Measurements from ENCODE around the gene ICA1L.

ICA1L gene

DNA sequence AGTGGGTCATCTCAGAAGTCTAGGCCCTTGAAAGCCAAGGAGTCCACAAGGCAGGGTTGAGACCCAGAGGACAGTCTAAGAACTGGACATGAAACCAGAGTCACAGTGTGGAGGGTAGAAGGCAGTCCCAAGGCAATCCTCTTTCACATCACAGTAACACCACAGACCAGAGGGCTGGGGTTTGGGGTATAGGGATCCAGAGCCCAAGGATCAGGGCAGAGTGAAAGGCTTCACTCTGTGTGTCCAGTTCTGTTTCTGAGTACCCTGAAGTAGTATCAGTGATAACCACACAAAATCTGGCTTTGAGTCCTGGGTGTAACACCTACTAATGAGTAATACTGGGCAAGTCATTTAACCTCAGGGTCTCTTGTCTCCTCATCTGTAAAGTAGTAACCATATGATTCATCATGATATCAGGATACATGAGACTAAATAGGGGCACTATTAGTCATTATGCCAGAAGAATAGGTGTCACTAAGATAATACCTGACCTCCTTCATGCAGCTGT lies 91.0 kb downstream of the ICA1L start:
- DNase-seq = no peak

DNA sequence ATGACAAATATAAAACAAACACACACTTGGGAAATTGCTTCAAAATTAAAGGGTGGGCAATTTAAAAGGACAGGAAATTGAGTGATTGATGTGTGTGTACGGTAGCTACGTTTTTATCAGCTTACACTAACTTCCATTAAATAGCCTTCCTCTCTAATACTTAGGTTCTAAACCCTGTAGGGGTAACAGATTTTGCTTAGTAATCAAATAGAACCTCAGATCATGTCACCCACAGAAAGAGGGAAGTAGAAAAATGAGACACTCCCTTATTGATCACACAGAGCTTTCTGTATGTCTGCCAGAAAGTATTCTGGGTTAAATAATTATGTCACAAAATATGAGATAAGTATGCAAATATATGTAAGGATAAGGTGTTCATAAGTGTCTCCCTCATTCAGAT lies 93.3 kb downstream of the ICA1L start:
- no peak for DNase-seq

DNA sequence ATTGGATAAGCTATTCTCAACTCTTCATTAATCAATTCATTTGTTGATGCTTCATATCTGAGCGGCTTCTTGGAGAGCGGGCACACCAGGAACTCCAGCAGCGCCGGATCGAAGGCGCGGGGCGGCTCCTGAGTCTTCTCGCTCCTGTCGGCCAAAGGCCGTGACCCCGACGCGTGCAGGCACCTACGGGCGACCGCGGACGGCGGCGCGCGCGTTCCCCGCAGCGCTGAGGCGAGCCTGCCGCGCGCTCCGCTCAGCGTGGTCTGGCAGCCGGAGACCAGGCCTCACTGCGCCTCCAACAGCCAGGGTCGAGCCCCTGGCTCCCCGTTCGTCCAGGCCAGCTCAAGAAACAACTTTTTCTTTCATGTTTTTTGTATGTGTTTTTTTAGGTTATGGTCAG lies 97.5 kb downstream of the ICA1L start:
- no peak for DNase-seq

DNA sequence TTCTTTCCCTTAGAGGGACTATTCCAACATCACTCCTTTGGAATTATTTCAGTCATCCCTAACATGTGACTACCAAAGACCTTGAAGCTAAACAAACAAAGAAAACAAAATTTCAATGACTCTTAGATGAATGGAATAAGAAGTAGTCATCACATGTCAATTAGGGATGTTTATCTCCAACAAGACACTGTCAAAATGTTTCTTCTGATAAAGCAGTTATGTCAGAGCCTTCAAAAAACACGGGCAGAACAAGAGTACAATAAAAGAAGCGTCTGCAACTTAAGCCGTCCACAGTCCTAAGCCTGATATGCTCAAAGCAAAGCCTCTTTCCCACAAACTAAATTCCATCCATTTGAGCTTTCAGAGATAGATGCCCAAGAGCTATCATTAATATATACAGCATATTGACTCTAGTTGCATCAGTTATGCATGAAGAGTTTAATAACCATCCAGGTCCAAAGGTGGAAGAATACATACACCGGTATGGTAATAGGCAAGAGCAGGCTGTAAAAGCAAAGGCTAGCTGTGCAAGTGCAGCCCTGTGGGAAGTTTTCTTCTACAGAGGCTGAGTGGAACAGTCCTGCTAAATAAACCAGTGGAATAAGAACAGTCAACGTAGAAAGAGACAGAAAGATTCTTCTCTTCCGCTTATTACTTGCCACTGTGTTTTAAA lies 98.1 kb downstream of the ICA1L start:
- no peak for DNase-seq

DNA sequence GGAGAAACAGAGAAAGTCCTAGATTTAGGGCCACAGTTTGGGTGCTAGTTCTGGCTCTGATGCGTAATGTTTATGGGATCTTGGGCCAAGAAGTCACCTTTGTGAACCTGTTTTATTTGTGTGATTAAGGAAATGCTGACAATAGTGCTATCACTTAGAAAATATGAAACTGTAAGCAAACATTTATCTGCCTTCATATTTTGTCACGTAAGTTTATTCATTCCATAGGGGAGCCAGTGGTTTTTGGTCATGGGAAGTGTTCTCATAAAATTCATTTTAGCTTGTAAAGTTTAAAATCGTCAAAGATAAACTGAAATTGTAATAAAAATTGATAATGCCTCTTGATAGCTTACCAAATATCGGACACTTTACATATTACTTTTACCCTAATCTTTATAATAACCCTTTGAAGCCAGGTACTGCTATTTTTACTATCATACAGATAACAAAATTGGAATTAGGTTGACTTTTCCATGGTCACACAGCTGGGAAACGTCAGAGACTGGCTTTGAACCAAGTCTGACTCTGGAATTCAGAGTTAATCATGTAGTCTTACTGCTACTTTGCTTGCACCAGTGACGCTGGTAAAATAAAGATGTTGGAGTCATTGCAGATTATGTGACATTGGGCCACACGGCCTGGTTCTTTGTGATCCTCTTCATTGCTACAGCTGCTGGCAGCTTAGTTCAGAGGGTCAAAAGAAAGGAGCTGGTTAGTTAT lies 99.7 kb downstream of the ICA1L start:
- DNase-seq = no peak

DNA sequence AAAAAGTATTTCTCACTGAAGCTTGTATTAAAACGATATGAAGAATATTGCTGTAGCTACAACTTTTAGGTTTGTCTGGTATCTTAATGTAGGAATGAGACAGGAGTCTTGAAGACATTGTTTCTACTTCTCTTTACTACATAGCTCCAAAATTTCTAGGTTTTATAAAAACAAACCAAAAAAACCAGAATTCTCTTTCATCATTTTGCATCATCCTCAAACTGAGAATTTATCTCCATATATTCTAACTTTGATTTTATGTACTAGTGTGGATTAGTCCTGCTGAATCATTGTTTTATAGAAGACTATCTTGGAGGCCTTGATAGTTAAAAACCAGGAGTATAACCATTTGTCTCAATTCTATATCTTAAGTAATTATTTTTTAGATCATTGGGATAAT lies 100.2 kb downstream of the ICA1L start:
- no peak for DNase-seq

DNA sequence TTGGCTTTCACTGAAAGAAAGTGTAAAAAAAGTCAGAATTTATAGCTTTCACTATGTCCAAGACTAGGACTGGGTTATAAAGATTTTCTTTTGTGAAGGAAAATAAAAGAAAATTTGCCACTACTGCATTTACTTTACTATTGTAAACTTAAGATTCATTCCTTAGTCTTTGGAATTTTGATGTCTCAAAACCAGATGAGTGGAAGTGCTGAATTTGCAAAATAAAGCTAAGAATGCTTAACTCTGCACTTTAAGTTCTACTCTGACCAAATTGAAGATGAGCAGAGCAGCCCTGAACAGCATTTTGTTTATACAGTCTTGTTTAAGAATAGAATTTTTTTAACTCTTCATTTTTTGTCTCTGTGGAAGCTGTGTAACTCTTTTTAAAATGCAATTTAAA lies 102.4 kb downstream of the ICA1L start:
- no peak for DNase-seq

DNA sequence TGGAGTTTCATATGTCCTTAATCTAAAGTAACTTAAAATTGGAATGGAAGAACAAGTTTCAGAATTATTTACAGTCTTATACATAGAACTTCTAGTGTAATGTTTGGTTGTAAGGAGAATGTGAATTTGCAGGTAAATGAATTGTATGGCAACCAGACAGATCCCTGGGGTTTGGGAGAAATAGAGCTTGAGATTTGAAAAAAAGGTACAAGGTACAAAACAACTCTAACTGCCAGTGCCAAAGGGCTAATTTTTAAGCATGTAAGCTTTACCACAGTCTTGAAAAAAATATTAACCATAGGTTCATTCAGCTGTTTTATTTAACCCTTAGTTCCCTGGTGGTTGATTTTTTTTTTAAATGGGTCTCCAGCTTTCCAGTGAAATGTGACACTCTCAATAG lies 103.3 kb downstream of the ICA1L start:
- DNase-seq = no peak

DNA sequence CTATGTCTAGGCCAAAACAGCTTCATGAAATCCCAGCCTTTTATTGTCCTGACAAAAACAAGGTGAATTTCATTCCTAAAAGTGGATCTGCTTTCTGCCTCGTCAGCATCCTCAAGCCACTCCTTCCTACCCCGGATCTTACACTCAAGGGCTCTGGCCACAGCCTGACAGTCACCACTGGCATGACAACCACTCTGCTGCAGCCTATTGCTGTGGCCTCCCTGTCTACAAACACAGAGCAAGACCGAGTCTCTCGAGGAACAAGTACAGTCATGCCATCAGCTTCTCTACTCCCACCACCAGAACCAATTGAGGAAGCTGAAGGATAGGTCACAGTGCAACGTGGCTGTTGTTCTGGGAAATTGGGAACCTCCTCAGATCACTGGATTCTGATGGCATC lies 106.1 kb downstream of the ICA1L start:
- DNase-seq = no peak

DNA sequence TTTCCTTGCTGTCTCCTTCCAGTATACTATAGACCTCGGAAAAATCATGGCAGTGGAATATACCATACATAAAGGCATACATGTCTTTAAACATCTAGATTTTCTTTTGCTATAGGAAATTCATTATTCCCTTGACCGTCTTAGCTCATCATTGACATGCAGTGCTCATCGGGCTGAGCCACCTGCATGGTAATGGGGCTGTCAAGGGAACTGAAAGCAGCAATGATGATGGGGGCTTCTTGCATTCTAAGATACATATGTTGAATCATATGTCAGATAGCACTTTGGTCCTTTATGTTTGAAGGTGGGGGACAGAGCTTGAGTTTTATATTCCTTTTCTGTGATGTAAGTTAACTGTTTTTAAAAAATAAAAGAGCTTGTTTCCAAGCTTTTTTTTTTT lies 106.6 kb downstream of the ICA1L start:
- DNase-seq = no peak

DNA sequence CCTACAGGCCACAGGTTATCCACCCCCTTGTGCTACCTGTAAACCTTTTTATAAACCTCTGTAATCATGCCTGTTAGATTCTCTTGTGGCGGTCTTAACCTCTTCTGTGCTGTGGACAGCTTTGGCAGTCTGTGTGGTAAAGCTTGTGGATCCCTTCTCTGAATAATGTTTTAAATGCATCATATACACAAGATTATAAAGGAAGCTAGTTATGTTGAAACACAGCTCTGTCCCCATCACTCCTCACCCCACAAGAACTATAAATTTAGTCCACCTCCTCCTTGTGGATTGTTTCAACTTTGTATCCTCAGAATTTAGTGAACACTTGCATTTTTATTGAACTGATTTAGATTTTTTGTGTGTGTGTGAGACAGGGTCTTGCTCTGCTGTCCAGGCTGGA lies 107.7 kb downstream of the ICA1L start:
- no peak for DNase-seq

DNA sequence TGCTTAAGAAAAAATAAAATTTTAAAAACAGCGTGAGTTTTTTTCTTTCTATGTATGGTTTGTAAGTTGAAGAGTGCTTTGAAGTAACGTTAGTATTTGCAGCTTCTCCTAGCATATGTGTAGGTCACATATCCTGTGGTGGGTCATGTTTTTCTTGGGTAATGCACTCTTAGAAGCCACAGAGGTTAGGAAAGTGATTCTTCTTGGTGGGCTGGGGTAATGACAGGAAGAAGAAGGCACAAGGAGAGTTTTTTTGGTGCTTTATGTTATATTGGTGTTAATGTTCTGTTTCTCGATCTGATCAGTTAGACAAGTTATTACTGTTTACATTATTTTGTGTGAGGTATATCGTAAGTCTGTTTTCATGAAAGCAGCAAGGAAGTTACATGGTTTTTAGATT lies 109.0 kb downstream of the ICA1L start:
- no peak for DNase-seq

DNA sequence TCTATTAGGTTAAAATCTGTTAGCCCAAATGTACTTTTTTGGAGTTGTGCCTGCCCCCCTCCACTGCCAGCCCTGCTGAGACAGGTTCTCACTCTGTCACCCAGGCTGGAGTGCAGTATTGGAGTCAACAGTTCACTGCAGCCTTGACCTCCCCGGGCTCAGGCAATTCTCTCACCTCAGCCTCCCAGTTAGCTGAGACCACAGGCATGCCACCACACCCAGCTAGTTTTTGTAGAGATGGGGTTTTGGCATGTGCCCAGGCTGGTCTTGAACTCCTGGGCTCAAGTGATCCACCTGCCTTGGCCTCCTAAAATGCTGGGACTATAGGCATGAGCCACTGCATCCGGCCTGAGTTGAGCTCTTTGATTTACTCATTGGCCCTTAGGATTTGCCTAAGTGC lies 110.7 kb downstream of the ICA1L start:
- DNase-seq = no peak

DNA sequence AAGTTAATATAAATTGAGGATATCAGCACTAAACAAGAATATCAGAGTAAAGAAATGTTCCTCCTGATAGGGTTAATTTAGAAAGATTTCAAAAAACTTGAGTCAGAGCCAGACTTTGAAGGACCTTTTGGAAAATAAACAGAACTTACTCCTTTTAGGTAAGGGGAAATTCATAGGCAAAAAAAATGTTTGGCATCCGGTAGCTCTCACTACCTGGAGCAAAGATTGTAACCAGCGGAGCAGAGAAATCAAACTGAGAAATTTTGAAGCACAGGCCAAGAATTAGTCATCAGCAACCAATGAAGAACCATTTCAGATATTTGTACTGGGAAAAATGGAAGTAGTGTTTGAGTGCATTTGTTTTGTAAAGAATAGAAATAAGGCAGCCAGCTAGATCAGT lies 113.0 kb downstream of the ICA1L start:
- DNase-seq = no peak

DNA sequence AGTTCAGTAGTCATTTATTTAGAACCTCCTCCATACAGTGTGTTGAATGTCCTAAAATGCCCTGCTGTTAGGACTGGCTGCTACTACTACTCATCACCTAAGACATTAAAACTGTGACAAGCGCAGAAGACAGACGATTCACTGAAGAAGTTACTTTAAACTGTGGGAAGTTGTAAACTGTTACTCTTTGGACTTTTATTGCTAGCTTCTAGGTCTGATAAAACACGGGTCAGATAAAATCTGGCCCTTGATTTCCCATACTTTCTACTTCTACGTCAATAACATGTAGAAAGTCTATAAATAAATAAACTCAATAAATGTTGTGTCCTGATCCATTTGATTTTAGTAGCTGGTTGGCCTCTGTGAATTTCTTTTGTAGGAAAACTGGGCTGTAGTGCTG lies 113.4 kb downstream of the ICA1L start:
- DNase-seq = no peak

DNA sequence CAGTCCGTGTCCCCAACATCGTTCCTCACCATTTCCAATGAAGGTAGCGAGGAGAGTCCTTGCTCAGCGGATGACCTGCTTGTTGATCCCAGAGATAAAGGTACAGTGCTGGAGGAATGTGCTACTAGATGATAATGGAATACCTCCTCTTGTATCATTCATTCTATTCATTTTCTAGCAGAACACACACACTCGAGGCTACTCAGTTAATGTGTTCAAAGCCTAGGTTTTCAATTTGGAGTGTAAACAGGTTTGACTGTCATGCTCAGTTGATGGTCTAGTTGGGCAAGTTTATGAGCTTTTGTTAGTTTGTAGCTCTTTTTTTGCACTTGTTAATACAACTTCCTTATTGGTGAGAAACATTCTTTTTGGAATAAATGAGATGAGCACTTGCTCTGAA lies 114.2 kb downstream of the ICA1L start:
- DNase-seq = no peak

DNA sequence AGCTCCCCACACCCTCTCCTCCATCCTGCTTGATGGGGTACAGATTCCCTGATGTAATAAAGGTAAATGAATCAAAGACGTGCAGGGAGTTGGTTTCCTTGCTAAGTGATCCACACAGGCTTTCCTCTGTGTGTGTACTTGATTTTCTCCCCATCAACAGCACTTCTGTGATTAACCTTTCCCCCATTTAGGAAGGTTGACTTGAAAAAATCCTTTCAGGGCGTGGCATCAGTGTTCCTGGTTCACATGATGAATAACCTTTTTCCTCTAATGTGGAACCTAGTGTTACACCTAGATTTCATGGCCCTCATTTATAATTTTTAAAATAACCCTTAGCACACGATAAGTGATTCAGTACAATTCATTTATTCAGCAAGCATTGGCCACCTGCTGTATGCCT lies 115.0 kb downstream of the ICA1L start:
- no peak for DNase-seq

DNA sequence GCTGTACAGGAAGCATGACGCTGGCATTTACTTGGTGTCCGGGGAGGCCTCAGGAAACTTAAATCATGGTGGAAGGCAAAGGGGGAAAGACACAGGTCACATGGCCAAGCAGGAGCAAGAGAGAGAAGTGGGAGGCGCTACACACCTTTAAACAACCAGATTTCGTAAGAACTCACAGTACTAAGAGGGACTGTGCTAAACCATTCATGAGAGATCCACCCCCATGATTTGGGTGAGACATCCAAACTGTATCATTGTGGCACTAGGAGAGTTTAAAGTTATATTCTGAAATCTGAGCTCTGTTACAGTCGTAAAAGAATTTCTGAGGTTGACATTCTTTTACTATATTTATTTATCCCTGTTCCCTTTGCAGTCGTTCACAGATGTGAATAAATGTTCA lies 116.6 kb downstream of the ICA1L start:
- no peak for DNase-seq

DNA sequence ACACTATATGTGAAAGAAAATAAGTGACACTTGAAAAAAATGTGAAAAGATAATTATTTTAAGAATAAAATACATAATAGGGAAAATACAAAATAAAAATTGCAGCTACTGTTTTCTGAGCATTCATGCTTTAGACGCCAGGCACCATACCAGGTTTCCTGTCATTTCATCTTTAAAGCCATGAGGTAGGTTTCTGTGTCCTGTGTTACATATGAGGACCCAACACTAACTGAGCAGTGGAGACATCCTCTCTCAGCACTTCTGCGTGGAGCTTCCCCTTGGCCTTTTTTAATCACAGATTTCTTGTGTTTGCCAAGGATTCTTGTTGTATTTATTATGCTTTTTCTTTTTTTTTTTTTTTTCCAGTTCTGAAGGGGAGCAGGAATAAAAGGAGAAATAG lies 119.5 kb downstream of the ICA1L start:
- DNase-seq = no peak

DNA sequence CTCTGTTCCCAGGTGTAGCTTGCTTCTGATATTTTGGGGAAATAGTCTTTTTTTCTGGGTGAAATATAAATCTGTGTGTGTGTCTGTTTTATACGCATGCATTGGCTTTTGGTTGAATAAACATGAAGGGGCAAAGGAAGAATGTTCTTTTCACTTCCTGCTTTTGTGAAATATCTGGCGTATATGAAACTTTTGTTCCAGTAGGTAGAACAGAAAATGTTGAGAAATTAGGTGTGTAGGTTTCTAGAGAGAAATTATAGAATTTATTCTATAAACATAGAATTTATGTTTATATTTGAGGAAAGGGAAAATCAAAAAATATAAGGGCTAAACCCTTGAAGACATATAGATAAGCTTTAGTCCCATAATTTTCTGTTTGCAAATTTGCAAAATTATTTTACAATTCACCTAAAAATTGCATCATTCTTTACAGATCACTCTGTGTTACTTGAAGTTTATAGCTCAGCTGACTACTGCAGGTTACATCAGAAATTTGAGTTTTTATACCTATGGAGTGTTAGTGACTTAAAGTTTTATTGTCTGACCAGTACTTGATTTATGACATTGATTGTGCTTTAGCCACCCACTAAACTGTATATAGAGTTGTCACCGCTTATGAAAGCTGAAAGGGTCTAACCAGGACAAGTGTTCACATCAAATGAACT lies 120.7 kb downstream of the ICA1L start:
- DNase-seq = no peak

DNA sequence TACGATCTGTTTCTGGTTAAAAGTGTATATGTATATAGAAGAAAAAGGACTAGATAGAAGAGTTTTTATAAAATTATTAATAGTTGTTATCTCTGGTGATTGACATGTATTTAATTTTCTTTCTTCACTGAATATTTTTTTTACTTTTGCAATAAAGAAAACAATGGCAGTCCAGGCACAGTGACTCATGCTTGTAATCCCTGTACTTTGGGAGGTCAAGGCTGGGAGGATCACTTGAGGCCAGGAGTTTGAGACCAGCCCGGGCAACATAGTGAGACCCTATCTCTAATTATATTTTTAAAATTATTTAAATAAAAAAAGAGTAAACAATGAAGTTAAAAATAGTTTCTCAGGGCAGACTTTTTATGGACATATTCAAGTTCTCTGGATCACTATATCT lies 122.1 kb downstream of the ICA1L start:
- DNase-seq = no peak

DNA sequence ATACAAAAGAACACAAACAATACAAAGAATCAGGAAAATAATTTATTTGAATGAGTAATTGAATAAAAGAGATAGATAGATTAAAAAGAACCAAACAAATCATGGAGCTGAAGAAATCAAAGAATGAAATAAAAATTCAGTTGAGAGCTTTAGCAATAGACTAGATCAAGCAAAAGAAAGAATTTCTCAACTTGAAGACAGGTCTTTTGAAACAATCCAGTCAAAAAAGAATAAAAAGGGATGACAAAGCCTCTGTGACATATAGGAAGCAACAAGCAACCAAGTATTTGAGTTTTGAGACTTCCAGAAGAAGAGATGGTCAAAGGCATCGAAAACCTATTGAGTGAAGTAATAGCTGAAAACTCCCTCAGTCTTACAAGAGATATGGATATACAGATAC lies 128.0 kb downstream of the ICA1L start:
- DNase-seq = no peak

DNA sequence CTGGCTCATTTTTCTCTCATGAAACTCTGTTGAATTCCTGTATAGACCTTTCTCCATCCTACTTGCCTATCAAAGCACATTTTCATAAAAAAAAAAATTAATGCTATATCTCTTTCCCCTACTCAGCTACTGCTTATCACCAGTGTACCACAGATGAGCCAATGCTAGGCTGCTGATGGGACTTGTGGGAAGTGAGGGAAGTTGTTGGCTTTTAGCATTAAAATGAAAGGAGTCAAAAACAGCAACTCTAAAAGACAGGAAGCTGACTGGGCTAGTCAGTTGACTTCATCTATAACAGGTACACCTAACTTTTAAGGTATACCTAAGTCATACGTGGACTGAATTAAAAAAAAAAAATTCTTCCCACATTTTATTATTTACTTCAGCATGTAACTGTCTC lies 134.7 kb downstream of the ICA1L start:
- DNase-seq = no peak

DNA sequence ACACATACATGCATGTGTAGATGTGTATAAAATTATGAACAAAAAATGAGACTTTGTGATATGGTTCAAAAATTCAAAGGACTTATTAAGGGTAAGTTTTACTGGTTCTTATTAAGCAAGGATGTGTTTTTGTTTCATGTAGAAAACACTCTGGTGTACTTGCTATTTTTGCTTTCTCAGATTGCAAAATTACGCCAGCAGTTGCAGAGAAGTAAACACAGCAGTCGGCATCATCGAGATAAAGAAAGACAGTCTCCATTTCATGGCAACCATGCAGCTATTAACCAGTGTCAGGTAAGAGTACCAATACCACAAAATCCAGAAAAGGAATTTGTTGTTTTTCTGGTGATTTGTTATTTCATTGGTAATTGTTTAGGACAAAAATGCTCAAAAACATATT lies 145.5 kb downstream of the ICA1L start:
- DNase-seq = no peak
